GM10266 (cell line): Measurements from ENCODE around the gene MS4A10.

ENCODE experiments used
- DNase-seq: peaks from one replicate; pipeline ENCODE4 v3.0.0; 2012; ENCODE audit errors: extremely low spot score
- TF ChIP-seq, protein P1 (sequence below): IDR thresholded peaks from 2 replicates; pipeline ENCODE4 v1.5.1; 2012; ENCODE audit warnings: mild to moderate bottlenecking, low read depth; ENCODE audit not compliant: control insufficient read depth, insufficient read depth; ENCODE audit errors: missing control alignments

Gene MS4A10

DNA sequence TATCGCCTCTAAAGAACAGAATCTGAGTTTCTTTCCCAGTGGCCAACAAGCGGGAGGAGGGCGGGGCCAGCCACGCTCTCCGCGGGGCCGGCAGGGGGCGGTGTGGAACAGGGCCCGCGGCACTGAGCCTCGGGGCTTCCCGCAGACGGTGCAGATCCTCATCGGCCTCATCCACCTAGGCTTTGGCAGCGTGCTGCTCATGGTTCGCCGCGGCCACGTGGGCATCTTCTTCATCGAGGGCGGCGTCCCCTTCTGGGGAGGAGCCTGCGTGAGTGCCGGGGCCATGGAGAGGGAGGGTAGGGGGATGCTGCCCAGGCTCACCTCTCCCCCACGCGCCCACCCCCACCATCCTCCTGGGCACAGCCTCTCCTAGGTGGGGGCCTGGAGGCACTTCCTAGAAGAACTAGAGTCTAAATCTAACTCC lies 17.7 kb upstream of the MS4A10 start:
- no peak for DNase-seq
- TF ChIP-seq, protein P1, sequence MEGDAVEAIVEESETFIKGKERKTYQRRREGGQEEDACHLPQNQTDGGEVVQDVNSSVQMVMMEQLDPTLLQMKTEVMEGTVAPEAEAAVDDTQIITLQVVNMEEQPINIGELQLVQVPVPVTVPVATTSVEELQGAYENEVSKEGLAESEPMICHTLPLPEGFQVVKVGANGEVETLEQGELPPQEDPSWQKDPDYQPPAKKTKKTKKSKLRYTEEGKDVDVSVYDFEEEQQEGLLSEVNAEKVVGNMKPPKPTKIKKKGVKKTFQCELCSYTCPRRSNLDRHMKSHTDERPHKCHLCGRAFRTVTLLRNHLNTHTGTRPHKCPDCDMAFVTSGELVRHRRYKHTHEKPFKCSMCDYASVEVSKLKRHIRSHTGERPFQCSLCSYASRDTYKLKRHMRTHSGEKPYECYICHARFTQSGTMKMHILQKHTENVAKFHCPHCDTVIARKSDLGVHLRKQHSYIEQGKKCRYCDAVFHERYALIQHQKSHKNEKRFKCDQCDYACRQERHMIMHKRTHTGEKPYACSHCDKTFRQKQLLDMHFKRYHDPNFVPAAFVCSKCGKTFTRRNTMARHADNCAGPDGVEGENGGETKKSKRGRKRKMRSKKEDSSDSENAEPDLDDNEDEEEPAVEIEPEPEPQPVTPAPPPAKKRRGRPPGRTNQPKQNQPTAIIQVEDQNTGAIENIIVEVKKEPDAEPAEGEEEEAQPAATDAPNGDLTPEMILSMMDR, result no peak

DNA sequence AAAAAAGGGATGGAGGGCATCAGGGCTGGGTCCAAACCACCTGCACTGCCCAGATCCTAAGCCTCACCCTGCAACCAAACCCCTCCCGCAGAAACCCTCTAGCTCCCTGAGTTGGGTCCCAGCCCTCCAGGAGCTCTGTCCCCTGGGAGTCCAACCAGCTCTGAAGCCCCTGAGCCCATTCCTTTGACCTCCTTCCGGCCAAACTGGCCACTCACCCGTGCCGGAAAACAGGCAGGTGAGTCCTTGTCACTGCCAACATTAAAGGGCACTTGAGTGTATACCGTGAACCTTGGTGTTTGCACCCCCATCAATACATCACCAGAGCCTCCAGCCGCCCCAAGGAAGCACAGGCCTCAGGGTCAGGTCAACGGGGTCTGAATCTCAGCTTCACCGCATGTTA lies 16.9 kb upstream of the MS4A10 start:
- DNase-seq, result no peak
- TF ChIP-seq, protein P1, result no peak

DNA sequence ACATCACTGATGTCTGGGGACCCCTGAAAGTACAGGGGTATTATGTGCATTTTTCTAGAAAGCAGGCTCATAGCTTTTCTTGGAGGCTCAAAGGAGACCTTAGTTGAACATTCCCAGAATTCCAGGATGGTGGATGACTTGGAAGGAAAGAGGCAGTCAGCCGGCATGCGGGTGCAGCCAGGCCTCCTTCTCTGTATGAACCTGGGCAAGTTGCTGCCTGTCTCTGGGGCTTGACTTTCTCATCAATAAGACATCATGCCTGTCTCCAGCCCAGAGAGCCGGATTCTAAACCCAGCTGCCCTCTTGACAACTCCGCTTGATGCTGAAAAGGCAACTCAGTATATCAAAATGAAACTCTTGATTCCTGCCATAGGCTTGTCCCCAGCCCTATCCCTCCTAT lies 15.9 kb upstream of the MS4A10 start:
- TF ChIP-seq, protein P1, result no peak
- DNase-seq, result no peak

DNA sequence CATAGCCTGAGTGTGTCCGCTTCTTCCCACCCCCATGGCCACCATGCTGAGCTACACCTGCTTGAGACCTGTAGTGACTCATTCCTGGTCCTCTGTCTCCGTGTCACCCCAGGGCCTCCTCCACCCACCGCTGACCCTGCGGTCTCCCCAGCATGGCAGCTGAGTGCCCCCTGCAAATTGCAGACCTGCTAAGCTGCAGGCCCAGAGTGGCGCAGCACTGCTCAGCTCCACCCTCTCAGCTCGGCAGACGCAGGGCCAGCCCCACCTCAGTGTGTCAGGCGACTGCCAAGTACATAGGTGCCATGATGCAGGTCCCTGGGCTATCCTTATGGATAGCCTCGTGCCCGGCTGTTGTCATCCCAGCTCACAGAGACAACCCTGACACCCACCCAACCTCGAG lies 15.3 kb upstream of the MS4A10 start:
- TF ChIP-seq, protein P1, result no peak
- no peak for DNase-seq

DNA sequence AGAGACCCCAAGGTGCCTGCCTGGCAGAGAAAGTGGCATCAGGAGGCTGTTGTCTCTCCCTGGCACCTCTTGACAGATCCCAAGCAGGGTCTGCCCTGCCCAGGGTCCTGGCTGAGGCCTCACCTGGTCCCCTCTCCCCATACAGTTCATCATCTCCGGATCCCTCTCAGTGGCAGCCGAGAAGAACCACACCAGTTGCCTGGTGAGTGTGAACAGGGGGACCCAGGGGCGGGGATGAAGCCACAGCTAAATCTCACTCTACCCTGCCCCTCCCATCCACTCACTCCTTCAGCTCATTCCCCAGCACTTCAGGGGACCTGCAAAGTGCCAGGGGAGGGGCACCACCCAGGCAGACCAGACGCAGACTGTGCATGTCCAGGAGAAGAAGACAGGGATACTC lies 14.0 kb upstream of the MS4A10 start:
- DNase-seq, result no peak
- TF ChIP-seq, protein P1, result no peak

DNA sequence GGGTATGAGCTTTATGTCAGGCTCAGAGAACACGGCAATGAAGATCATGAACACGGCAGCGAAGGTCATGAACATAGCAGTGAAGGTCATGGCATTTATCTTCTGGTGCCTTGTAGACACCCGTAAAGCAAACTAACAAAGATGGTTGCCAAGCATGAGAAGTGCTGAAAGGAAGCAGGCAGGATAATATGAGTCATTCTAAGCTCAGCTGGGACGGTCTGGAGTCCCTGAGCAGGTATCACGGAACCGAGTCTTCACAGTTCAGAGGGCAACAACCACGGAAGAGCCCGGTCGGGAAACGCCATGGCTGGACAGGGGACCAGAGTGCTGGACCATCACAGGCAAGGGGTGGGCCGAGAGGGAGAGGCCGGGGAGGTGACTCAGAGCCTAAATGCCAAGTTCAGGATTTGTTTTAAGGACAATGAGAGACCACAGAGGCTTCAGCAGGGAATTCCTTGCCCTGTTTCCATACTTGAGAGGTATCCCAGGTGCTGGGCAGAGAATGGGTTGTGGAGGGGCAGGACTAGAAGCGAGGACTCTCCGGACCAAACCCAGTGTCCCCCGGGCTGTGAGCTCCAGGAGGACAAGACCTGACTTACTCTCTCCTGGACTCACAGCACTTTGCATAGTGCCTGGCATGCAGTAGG lies 13.1 kb upstream of the MS4A10 start:
- DNase-seq, result peak; percentile 45
- TF ChIP-seq, protein P1, result no peak

DNA sequence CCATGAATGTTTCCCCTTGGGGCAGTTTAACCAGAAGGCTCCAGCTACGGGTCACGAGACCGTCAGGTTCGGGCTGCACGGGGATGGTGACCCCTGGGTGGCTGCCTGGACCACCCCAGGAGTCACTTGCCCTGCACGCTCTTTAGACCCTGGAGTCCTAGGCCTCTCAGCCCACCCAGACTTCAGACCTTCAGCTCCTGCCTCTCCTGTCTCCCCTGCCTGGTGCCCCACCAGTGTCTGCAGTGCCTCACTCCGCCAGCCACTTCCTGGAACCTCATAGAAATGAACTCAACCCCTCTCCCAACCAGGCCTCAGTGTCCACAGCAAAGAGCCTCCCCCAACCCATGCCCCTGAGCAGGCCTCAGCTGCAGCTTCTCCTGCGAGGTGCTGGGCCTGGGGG lies 12.5 kb upstream of the MS4A10 start:
- TF ChIP-seq, protein P1, result no peak
- DNase-seq, result no peak
